GM12892 (cell line): Measurements from ENCODE around the gene NPAT.

ENCODE experiments used
- DNase-seq: peaks from one replicate; pipeline ENCODE4 v3.0.0; 2011; ENCODE audit not compliant: insufficient read length
- FAIRE-seq: peaks from 2 replicates; lab custom pipeline; 2011; peaks lifted over from hg19 to GRCh38; lab: Jason Lieb, UNC
- POLR2A ChIP-seq: IDR thresholded peaks from 2 replicates; pipeline ENCODE4 v1.6.1; 2011; ENCODE audit warnings: low read depth, low read length, control low read depth
- POLR2AphosphoS5 ChIP-seq: IDR thresholded peaks from 2 replicates; pipeline ENCODE4 v1.6.1; 2011; ENCODE audit warnings: low read depth, low read length, control low read depth
- TAF1 ChIP-seq: IDR thresholded peaks from 2 replicates; pipeline ENCODE4 v1.6.1; 2011; ENCODE audit warnings: low read depth, mild to moderate bottlenecking, control low read depth, low read length, borderline replicate concordance

The NPAT gene

GRCh38 chr11:108233277-108233945 is 11.0 kb upstream of the NPAT start:
- no peak for FAIRE-seq
- TF ChIP-seq TAF1 = no peak
- no peak for TF ChIP-seq POLR2AphosphoS5
- TF ChIP-seq POLR2A = no peak
- DNase-seq = no peak

GRCh38 chr11:108228251-108228650 is 5.8 kb upstream of the NPAT start:
- no peak for TF ChIP-seq POLR2A
- no peak for TF ChIP-seq TAF1
- no peak for TF ChIP-seq POLR2AphosphoS5
- DNase-seq = no peak
- peak; percentile 30 for FAIRE-seq

- no peak for DNase-seq
- TF ChIP-seq TAF1 = no peak
- no peak for FAIRE-seq
Measured at GRCh38 chr11:108226036-108226435, 3.6 kb upstream of the NPAT start.

GRCh38 chr11:108224911-108225786 is 2.7 kb upstream of the NPAT start:
- TF ChIP-seq POLR2A (no peak), POLR2AphosphoS5 (peak; percentile 46; the same call in 1 of the 2 replicates), TAF1 (no peak)
- DNase-seq (no peak), FAIRE-seq (peak; percentile 82)

GRCh38 chr11:108224366-108224765 is 1.9 kb upstream of the NPAT start:
- DNase-seq (no peak), FAIRE-seq (no peak)
- TF ChIP-seq TAF1 (no peak), POLR2AphosphoS5 (no peak), POLR2A (no peak)

GRCh38 chr11:108223348-108224149 is 1.1 kb upstream of the NPAT start:
- TF ChIP-seq TAF1 = peak; percentile 61; the same call in 1 of the 2 replicates
- TF ChIP-seq POLR2A = peak; percentile 39; the same call in 1 of the 2 replicates
- peak; percentile 63; the same call in 1 of the 2 replicates for TF ChIP-seq POLR2AphosphoS5
- peak; percentile 94 for FAIRE-seq
- no peak for DNase-seq

- FAIRE-seq = no peak
- DNase-seq = no peak
- no peak for TF ChIP-seq TAF1
- TF ChIP-seq POLR2AphosphoS5 = no peak; the same call in 1 of the 2 replicates
- TF ChIP-seq POLR2A = no peak; the same call in 1 of the 2 replicates
Measured at GRCh38 chr11:108221911-108222573, 396 bp downstream of the NPAT start.

GRCh38 chr11:108221371-108221770 is 1.1 kb downstream of the NPAT start:
- DNase-seq (no peak), FAIRE-seq (no peak)
- TF ChIP-seq TAF1 (no peak), POLR2A (no peak), POLR2AphosphoS5 (no peak)

GRCh38 chr11:108220721-108221336 is 1.6 kb downstream of the NPAT start:
- TF ChIP-seq POLR2AphosphoS5 (no peak), POLR2A (no peak), TAF1 (no peak)
- FAIRE-seq (peak; percentile 64), DNase-seq (no peak)

GRCh38 chr11:108218912-108219783 is 3.3 kb downstream of the NPAT start:
- FAIRE-seq = no peak
- DNase-seq = no peak
- TF ChIP-seq POLR2A = no peak
- TF ChIP-seq TAF1 = no peak
- no peak for TF ChIP-seq POLR2AphosphoS5

GRCh38 chr11:108218455-108218854 is 4.0 kb downstream of the NPAT start:
- TF ChIP-seq POLR2AphosphoS5 (no peak), POLR2A (no peak), TAF1 (no peak)
- FAIRE-seq (no peak), DNase-seq (no peak)

- no peak for TF ChIP-seq TAF1
- TF ChIP-seq POLR2A = no peak; the same call in 1 of the 2 replicates
- peak; percentile 46; the same call in 1 of the 2 replicates for TF ChIP-seq POLR2AphosphoS5
- DNase-seq = no peak
- FAIRE-seq = peak; percentile 91
Measured at GRCh38 chr11:108216988-108217387, 5.5 kb downstream of the NPAT start.
